Subcutaneous abdominal adipose tissue (tissue), 5 donors: ENCODE measurements around the gene OPCML.

Experiments used
- H3K27ac ChIP-seq: one replicate; pipeline ENCODE4 v1.7.0; 2013; ENCODE audit warnings: low read depth, mild to moderate bottlenecking, inconsistent platforms, low read length, moderate library complexity
- H3K27me3 ChIP-seq, 5 donors: one replicate each; pipeline ENCODE4 v1.7.0; 2013; ENCODE audit warnings: low read length in 5 of 5, inconsistent platforms in 1 of 5; ENCODE audit not compliant: control insufficient read depth in 5 of 5, insufficient read depth in 4 of 5
- H3K36me3 ChIP-seq, 5 donors: one replicate each; pipeline ENCODE4 v1.7.0; 2013; ENCODE audit warnings: low read length in 5 of 5; ENCODE audit not compliant: control insufficient read depth in 5 of 5, insufficient read depth in 5 of 5
- H3K4me1 ChIP-seq, 5 donors: one replicate each; pipeline ENCODE4 v1.7.0; 2013; ENCODE audit warnings: low read length in 5 of 5, mild to moderate bottlenecking in 3 of 5, moderate library complexity in 1 of 5; ENCODE audit not compliant: control insufficient read depth in 5 of 5, insufficient read depth in 5 of 5
- H3K4me3 ChIP-seq, 5 donors: one replicate each; pipeline ENCODE4 v1.7.0; 2013; ENCODE audit warnings: low read length in 5 of 5, low read depth in 1 of 5
- H3K9ac ChIP-seq, 5 donors: one replicate each; pipeline ENCODE4 v1.7.0; 2013; ENCODE audit warnings: low read length in 5 of 5, mild to moderate bottlenecking in 4 of 5, moderate library complexity in 3 of 5
- H3K9me3 ChIP-seq, 5 donors: one replicate each; pipeline ENCODE4 v1.7.0; 2013; ENCODE audit warnings: low read length in 5 of 5; ENCODE audit not compliant: control insufficient read depth in 5 of 5
- donor health status: healthy.
- donor health status: healthy.
- donor health status: healthy.
- donor health status: healthy.
- donor health status: healthy.

OPCML gene

GRCh38 chr11:132424433-132424832, 1107.9 kb downstream of the OPCML start:
- H3K27me3 ChIP-seq = peaks cover 0 to 3% (median 0%) of the 10 kb centered on the region in 5 donors
- no peak overlapping the region for H3K9ac ChIP-seq
- H3K9me3 ChIP-seq = no peaks in the 10 kb centered on the region
- H3K4me3 ChIP-seq = no peak overlapping the region
- H3K4me1 ChIP-seq = peaks cover 0 to 7% (median 4%) of the 10 kb centered on the region in 5 donors
- H3K27ac ChIP-seq = no peak overlapping the region
- no peaks in the 10 kb centered on the region for H3K36me3 ChIP-seq

GRCh38 chr11:132423266-132423665, 1109.0 kb downstream of the OPCML start:
- H3K9me3 ChIP-seq = no peaks in the 10 kb centered on the region
- H3K27me3 ChIP-seq = peaks cover 0 to 3% (median 0%) of the 10 kb centered on the region in 5 donors
- no peaks in the 10 kb centered on the region for H3K36me3 ChIP-seq
- peaks cover 0 to 7% (median 4%) of the 10 kb centered on the region in 5 donors for H3K4me1 ChIP-seq
- no peak overlapping the region for H3K9ac ChIP-seq
- H3K27ac ChIP-seq = no peak overlapping the region
- H3K4me3 ChIP-seq = no peak overlapping the region

GRCh38 chr11:132422722-132423121, 1109.6 kb downstream of the OPCML start:
- Histone ChIP-seq H3K27ac (no peak overlapping the region), H3K36me3 (no peaks in the 10 kb centered on the region), H3K4me3 (no peak overlapping the region), H3K4me1 (peaks cover 0 to 7% (median 4%) of the 10 kb centered on the region in 5 donors), H3K9ac (no peak overlapping the region), H3K9me3 (no peaks in the 10 kb centered on the region), H3K27me3 (peaks cover 0 to 3% (median 0%) of the 10 kb centered on the region in 5 donors)

GRCh38 chr11:132421555-132421954, 1110.7 kb downstream of the OPCML start:
- Histone ChIP-seq H3K36me3 (no peaks in the 10 kb centered on the region), H3K4me3 (no peak overlapping the region), H3K9ac (no peak overlapping the region), H3K27me3 (peaks cover 0 to 3% (median 0%) of the 10 kb centered on the region in 5 donors), H3K4me1 (peaks cover 0 to 7% (median 4%) of the 10 kb centered on the region in 5 donors), H3K27ac (no peak overlapping the region), H3K9me3 (no peaks in the 10 kb centered on the region)

- Histone ChIP-seq H3K4me1 (no peaks in the 10 kb centered on the region), H3K9me3 (no peaks in the 10 kb centered on the region), H3K27ac (no peak overlapping the region), H3K36me3 (no peaks in the 10 kb centered on the region), H3K9ac (no peak overlapping the region), H3K4me3 (no peak overlapping the region), H3K27me3 (no peaks in the 10 kb centered on the region)
Observed at GRCh38 chr11:132414451-132414850, 1117.8 kb downstream of the OPCML start.

GRCh38 chr11:132410383-132410782, 1121.9 kb downstream of the OPCML start:
- no peak overlapping the region for H3K4me3 ChIP-seq

GRCh38 chr11:132409573-132410355, 1122.5 kb downstream of the OPCML start:
- no peak overlapping the region for H3K4me3 ChIP-seq
- no peaks in the 10 kb centered on the region for H3K36me3 ChIP-seq
- no peak overlapping the region for H3K9ac ChIP-seq
- H3K27ac ChIP-seq = no peak overlapping the region
- no peaks in the 10 kb centered on the region for H3K4me1 ChIP-seq
- no peaks in the 10 kb centered on the region for H3K27me3 ChIP-seq
- H3K9me3 ChIP-seq = no peaks in the 10 kb centered on the region

More at GRCh38 chr11:132410383-132410782, 1121.9 kb downstream of the OPCML start:
- Histone ChIP-seq H3K27ac (no peak overlapping the region), H3K36me3 (no peaks in the 10 kb centered on the region), H3K4me1 (no peaks in the 10 kb centered on the region), H3K9me3 (no peaks in the 10 kb centered on the region), H3K27me3 (no peaks in the 10 kb centered on the region), H3K9ac (no peak overlapping the region)

GRCh38 chr11:132408877-132409276, 1123.4 kb downstream of the OPCML start:
- Histone ChIP-seq H3K27ac (no peak overlapping the region), H3K4me3 (no peak overlapping the region)

GRCh38 chr11:132405728-132406127, 1126.6 kb downstream of the OPCML start:
- Histone ChIP-seq H3K4me1 (peaks cover 0 to 10% (median 0%) of the 10 kb centered on the region in 5 donors), H3K36me3 (no peaks in the 10 kb centered on the region), H3K4me3 (no peak overlapping the region), H3K9ac (no peak overlapping the region), H3K27ac (no peak overlapping the region), H3K27me3 (peaks cover 0 to 18% (median 8%) of the 10 kb centered on the region in 5 donors), H3K9me3 (no peaks in the 10 kb centered on the region)

More at GRCh38 chr11:132408877-132409276, 1123.4 kb downstream of the OPCML start:
- Histone ChIP-seq H3K36me3 (no peaks in the 10 kb centered on the region), H3K4me1 (no peaks in the 10 kb centered on the region), H3K9me3 (no peaks in the 10 kb centered on the region), H3K9ac (no peak overlapping the region), H3K27me3 (peaks cover 0 to 3% (median 0%) of the 10 kb centered on the region in 5 donors)

GRCh38 chr11:132402071-132402684, 1130.1 kb downstream of the OPCML start:
- Histone ChIP-seq H3K36me3 (no peaks in the 10 kb centered on the region), H3K4me1 (peaks cover 0 to 10% (median 0%) of the 10 kb centered on the region in 5 donors), H3K27me3 (peaks cover 0 to 18% (median 8%) of the 10 kb centered on the region in 5 donors), H3K27ac (no peak overlapping the region), H3K4me3 (no peak overlapping the region), H3K9ac (no peak overlapping the region), H3K9me3 (no peaks in the 10 kb centered on the region)
